ENCODE results near the gene CARMIL3.
"Not testable (repeated sequence)": the region's sequence is repeated elsewhere in the genome, so short reads cannot be mapped to it uniquely, and the experiment has no call there.

CARMIL3 gene

GRCh38 chr14:24040692-24041091 is 11.1 kb upstream of the CARMIL3 start:
- DNase-seq (ENCODE audit: low read depth) = no peak

DNA sequence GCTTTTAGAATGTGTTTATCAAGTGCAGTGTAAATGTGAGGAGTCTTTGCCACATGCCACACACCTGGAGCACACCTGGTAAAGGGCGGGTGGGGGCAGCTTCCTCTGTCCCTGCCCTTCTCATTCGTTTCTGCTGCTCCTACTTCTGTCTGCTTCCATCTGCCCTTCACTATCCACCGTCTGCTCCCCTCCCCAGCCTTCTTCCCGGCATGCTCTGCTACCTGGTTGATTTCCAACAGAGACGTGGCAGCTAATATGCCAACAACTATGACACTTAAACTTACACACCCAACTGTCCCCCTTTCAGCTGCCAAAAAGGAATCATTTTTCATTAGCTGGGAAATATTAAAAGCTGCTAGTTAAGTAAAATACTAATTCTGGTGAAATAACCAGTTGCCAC is 9.1 kb upstream of the CARMIL3 start:
- DNase-seq (ENCODE audit: low read depth) = no peak

GRCh38 chr14:24049002-24049401 is 2.8 kb upstream of the CARMIL3 start:
- DNase-seq (ENCODE audit: low read depth) = not testable (repeated sequence)

DNA sequence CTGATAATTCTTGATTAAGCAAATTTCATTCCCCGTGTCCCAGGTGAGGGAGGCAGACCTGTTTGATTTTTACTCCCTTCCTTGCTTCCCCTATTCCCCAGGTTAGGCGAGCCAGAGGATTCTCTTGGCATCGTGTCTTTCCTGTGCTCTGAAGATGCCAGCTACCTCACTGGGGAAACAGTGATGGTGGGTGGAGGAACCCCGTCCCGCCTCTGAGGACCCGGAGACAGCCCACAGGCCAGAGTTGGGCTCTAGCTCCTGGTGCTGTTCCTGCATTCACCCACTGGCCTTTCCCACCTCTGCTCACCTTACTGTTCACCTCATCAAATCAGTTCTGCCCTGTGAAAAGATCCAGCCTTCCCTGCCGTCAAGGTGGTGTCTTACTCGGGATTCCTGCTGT is 1.1 kb upstream of the CARMIL3 start:
- not testable (repeated sequence) for DNase-seq (ENCODE audit: low read depth)

- no peak for DNase-seq (ENCODE audit: low read depth)
These were observed 527 bp upstream of the CARMIL3 start for GRCh38 chr14:24051176-24051788.

DNA sequence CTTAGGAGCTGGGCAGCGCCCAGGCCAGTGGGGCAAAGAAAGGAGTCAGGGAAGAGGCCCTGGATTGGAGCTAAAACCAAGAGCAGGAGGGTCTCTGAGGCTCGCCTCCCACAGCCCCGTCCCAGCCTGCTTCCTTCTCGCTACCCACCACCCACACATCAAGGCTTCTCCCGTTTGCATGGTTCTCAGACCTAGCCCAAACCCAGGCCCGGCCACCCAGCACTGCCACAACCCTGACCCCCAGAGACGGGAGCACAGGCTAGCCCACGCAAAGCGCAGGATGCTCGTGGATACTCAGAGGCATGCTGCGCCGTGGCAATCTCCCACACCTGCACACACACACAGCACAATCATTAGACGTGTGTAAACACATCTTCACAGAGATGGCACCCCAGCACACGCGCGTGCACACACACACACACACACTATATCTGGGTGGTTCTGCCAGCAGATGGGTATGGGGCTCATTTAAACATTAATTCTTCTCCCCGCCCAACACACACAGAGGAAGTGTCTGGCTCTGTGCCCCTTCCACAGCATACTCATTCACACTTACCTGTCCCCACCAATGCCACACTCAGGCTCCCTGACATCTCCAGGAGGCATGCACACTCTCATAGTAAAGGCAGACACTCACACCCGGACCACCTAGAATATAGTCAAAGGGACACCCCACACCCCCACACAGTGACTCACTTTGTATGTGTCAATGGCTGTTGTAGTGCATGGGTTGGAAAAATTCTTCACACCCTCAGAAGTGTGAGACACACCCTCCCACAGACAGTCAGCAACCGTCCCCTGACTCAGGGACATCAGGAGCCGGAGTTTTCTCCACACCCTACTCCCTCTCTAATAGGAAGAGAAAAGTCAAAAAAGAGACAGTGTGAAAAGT is 1.1 kb downstream of the CARMIL3 start:
- no peak for DNase-seq (ENCODE audit: low read depth)

GRCh38 chr14:24053548-24054323 is 1.9 kb downstream of the CARMIL3 start:
- no peak for DNase-seq (ENCODE audit: low read depth)

DNA sequence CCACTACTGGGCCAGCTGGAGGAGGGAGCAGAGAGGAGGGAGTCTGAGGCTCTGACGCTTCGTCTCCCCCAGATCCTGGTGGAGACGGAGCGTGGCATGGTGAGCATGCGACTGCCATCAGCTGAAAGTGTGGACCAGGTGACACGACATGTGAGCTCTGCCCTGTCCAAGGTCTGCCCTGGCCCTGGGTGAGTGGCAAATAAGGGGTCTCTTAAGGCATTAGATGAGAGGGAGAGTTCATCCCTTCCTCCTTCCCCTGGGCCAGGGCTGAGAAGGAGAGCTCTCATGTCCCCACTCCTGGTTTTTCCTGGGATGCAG is 2.5 kb downstream of the CARMIL3 start:
- DNase-seq (ENCODE audit: low read depth) = no peak

DNA sequence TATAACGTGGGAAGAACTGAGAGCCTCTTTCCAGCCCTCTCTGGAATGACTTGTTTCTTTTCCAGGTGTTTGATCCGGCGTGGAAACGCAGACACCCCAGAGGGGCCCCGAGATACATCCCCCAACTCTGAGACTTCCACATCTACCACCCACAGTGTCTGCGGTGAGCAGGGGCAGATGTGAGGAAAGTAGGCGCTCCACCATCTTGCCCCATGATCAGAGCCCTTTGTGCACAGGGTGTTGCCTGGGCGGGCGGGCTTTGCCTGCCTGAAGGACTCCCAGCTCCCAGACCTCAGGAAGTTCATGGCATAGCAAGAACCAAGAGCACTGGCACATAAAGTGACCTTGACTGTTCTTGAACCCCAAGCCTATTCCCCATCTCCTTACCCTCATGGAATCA is 2.8 kb downstream of the CARMIL3 start:
- DNase-seq (ENCODE audit: low read depth) = no peak

- DNase-seq (ENCODE audit: low read depth) = no peak
These were observed 4.4 kb downstream of the CARMIL3 start for GRCh38 chr14:24055971-24056799.

GRCh38 chr14:24056800-24057184 is 5.0 kb downstream of the CARMIL3 start:
- DNase-seq (ENCODE audit: low read depth) = no peak

DNA sequence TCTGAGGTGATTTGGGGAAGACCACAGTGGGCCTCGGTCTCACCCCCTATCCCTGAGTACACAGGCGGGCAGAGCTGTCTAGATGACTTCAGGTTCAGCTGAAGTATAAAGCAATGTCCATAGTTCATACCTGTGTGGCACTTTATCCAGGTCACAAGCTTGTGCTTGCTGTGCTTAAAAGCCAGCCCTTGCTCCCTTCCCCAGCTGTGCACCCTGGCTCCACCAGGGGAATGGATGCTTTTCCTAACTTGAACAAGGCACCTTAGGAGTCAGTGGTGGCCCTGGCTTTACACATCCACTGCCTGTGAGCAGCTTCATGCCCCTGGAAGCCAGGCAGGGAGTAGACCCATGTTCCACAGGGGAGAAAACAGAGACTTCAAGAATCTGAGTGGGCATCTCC is 5.5 kb downstream of the CARMIL3 start:
- DNase-seq (ENCODE audit: low read depth) = no peak

- no peak for DNase-seq (ENCODE audit: low read depth)
These were observed 6.1 kb downstream of the CARMIL3 start for GRCh38 chr14:24057867-24058259.

DNA sequence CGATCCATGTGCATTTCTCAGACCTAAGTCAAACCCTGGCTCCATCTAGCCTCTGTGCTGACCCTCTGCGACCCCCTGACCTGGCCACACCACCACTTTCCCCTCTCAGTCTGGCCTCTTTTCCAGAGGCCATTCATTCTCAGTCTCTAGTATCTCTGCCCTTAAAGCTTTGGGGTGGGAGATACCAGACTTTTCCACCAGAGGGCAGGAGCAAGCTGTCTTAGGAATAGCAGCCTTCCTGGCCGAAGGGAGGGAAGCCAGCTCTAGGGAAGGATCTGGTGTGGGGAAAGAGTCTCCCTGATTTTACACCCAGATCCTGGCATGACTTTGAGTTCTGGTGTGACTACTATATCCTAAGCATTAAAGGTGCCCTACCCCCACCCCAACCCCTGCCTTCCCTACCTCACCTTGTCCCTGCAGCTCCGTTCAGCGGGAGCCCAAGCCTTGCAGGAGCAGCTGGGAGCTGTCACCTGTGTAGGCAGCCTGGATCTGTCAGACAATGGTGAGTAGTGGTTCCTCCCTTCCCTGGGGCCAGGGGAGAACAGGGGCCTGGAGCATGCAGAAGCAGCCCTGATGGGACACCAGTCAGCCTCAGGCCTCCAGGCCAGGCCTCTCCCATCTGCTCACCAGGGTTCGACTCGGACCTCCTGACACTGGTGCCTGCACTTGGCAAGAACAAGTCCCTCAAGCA is 6.6 kb downstream of the CARMIL3 start:
- no peak for DNase-seq (ENCODE audit: low read depth)

DNA sequence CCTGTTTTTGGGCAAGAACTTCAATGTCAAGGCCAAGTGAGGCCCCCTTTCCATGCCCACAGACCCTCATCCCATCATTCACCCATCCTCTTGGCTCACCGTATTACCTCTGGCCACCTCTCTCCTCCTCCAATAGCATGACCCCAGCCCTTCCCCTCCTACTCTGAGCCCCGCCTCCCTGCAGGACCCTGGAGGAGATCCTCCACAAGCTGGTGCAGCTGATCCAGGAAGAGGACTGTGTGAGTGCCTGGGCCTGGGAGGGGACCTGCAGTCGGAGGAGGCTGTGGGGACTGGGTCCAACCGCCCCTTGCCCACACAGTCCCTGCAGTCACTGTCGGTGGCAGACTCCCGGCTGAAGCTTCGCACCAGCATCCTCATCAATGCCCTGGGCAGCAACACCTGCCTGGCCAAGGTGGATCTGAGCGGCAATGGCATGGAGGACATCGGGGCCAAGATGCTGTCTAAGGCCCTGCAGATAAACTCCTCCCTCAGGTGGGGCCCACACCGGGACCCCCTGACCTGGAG is 7.2 kb downstream of the CARMIL3 start:
- no peak for DNase-seq (ENCODE audit: low read depth)

DNA sequence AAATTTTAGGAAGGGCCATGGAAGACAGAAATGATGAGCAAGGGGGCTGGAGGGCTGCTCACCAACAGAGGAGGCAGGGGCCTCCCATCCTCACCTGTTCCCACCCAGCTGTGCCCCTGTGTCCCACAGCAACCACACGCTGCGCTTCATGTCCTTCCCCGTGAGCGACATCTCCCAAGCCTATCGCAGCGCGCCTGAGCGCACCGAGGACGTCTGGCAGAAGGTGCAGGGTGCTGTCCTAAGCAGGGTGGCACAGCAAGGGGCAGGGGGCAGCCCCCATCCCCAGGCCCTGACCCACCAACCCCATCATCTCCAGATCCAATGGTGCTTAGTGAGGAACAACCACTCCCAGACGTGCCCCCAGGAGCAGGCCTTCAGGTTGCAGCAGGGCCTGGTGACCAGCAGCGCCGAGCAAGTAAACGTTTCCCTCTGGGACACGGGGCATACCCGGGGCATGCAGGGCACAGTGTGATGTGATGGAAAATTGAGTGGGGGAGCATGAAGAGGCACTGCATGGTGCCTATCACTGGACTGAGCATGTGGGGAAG is 8.1 kb downstream of the CARMIL3 start:
- no peak for DNase-seq (ENCODE audit: low read depth)

DNA sequence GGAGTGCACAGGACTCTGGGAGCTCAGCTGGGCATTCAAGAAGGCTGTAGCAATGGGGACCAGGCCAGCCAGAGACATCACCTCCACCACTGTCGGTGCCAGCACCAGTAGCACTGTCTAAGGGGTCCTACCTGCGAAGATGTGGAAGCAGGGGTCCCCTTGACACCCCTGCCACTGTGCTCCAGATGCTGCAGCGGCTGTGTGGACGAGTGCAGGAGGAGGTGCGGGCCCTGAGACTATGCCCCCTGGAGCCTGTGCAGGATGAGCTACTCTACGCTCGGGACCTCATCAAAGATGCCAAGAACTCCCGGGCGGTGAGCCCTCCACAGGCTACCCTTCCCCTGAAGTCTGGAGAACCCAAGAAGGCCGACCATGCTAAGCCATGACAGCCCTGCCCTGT is 8.6 kb downstream of the CARMIL3 start:
- no peak for DNase-seq (ENCODE audit: low read depth)

- DNase-seq (ENCODE audit: low read depth) = no peak
These were observed 9.4 kb downstream of the CARMIL3 start for GRCh38 chr14:24060984-24061913.

DNA sequence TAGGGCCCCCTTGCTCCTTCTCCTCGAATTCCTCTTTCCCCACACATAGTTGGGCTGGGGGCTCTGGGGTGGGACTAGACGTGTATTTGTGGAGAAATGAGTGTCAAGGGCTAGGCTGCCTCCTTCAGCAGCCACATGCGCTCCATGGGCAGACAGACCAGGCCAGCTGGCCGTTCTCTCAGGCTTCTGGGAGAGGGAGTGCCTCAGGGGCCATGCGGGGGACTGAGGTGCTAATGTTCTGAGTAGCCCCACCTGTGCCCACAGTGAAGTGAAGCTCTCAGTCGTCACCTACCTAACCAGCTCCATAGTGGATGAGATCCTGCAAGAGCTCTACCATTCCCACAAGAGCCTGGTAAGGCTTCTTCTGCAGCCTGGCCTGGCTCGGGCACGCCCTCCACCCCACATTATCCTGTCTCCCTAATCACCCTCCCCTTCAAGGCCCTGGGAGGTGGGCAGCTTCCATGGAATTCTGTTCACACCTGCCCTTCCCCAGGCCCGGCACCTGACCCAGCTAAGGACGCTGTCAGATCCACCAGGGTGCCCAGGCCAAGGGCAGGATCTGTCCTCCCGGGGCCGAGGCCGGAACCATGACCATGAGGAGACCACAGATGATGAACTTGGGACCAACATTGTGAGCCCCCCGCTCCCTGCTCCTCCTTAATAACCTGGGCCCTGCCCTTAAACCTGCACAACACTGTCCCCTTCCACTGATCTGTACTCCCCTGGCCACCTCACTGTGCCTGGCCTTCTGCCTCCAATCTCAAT is 10.6 kb downstream of the CARMIL3 start:
- no peak for DNase-seq (ENCODE audit: low read depth)

Data from T-helper 22 cell (primary cell).